WTC11 (cell line): Measurements from ENCODE around the gene LIX1L.

Experiments
- AFF4 ChIP-seq: sonication (generic); formaldehyde crosslinking; IDR thresholded peaks from 2 replicates; pipeline ENCODE4 v1.8.1; 2023; ENCODE audit warnings: mild to moderate bottlenecking, missing genetic modification reagents, borderline replicate concordance
- CBFB ChIP-seq: sonication (generic); formaldehyde crosslinking; IDR thresholded peaks from 2 replicates; pipeline ENCODE4 v1.8.1; 2022; ENCODE audit warnings: mild to moderate bottlenecking, low read depth, missing genetic modification reagents
- CTCF ChIP-seq: fragments of 200-600 bp; IDR thresholded peaks from 2 replicates; pipeline ENCODE4 v1.8.0; 2022; ENCODE audit warnings: antibody characterized with exemption
- E2F1 ChIP-seq: sonication (generic); formaldehyde crosslinking; IDR thresholded peaks from 2 replicates; pipeline ENCODE4 v1.8.0; 2022; ENCODE audit warnings: mild to moderate bottlenecking, missing genetic modification reagents
- FOXJ3 ChIP-seq: sonication (generic); formaldehyde crosslinking; IDR thresholded peaks from 2 replicates; pipeline ENCODE4 v1.9.0; 2021; ENCODE audit warnings: missing genetic modification reagents, mild to moderate bottlenecking, borderline replicate concordance
- HMGXB4 ChIP-seq: sonication (generic); formaldehyde crosslinking; IDR thresholded peaks from 2 replicates; pipeline ENCODE4 v1.8.1; 2023; ENCODE audit warnings: mild to moderate bottlenecking, moderate library complexity, missing genetic modification reagents
- MAX ChIP-seq: sonication (generic); formaldehyde crosslinking; IDR thresholded peaks from 2 replicates; pipeline ENCODE4 v1.8.0; 2022; ENCODE audit warnings: mild to moderate bottlenecking, missing genetic modification reagents
- NFE2L1 ChIP-seq: sonication (generic); formaldehyde crosslinking; IDR thresholded peaks from 2 replicates; pipeline ENCODE4 v1.8.1; 2023; ENCODE audit warnings: missing genetic modification reagents
- NFYB ChIP-seq: sonication (generic); formaldehyde crosslinking; conservative IDR thresholded peaks from 2 replicates; pipeline ENCODE4 v1.8.0; 2022; ENCODE audit warnings: low read depth, missing genetic modification reagents
- SP1 ChIP-seq: sonication (generic); formaldehyde crosslinking; conservative IDR thresholded peaks from 2 replicates; pipeline ENCODE4 v1.8.1; 2022; ENCODE audit warnings: missing genetic modification reagents
- ZBTB21 ChIP-seq: sonication (generic); formaldehyde crosslinking; IDR thresholded peaks from 2 replicates; pipeline ENCODE4 v1.8.1; 2023; ENCODE audit warnings: mild to moderate bottlenecking, missing genetic modification reagents, borderline replicate concordance

- no peak for TF ChIP-seq CTCF
- no peak for TF ChIP-seq AFF4 (CRISPR knock-in tag)
- TF ChIP-seq FOXJ3 (CRISPR knock-in tag) = no peak
- TF ChIP-seq SP1 (CRISPR knock-in tag) = no peak
- TF ChIP-seq MAX (CRISPR knock-in tag) = no peak
- no peak for TF ChIP-seq E2F1
- TF ChIP-seq HMGXB4 (CRISPR knock-in tag) = no peak
- TF ChIP-seq NFE2L1 = no peak
- TF ChIP-seq NFYB (CRISPR knock-in tag) = no peak
- TF ChIP-seq CBFB = no peak
- no peak for TF ChIP-seq ZBTB21 (CRISPR knock-in tag)
Observed at GRCh38 chr1:145947551-145947950, 10.3 kb downstream of the LIX1L start.
